Measurements from ENCODE around the gene UFSP2. TPM values are rescaled to one million over a fixed set of nuclear protein-coding genes. Genes with fewer than 3 reads are reported as not detected.

Gene UFSP2
- total RNA-seq, 1 donor from 2014 or later: 27.4 TPM

DNA sequence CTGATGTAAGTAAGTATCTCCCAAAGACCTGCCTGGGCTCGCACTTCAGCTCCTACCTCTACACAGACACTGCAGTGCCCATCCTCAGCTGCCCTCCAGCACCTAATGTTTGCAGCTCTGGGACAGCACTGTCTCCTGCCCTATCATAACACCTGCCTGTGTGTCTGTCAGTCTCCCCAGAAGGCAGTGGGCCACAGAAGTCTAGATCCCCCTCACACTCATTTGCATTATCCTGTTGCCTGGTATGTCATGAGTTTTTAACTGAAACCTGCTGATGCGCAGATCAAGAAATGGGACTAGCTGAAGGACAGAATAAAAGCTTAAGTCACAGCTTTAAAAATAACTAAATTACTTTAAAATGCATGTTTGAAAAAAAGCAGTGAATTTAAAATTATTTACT lies 73.0 kb downstream of the UFSP2 start:
- H3K27ac Mint-ChIP-seq (ENCODE audit: unreplicated experiment): no peak overlapping the region

DNA sequence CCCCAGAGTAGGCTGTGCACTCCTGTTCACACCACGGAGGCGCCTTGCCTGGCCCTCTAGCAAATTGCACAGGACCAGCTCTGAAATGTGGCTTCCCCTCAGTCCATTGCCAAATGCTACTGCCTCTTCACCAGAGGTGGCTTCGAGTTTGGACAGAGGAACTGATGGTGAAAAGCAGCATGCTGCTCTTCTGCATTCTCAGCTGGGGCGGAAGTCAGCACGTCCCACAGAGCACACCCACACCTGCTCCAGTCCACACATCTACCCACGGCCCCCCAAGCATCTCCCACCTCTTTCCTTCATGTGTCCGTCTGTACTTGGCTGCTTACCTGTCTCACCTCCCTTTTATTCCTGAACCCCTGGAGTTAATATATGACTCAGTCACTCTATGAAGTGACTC lies 73.6 kb downstream of the UFSP2 start:
- no peak for DNase-seq (ENCODE audit: low spot score)
- peaks cover 47% of the 10 kb centered on the region for H3K36me3 Mint-ChIP-seq (ENCODE audit: low read depth, unreplicated experiment)
- TF ChIP-seq, protein P1, sequence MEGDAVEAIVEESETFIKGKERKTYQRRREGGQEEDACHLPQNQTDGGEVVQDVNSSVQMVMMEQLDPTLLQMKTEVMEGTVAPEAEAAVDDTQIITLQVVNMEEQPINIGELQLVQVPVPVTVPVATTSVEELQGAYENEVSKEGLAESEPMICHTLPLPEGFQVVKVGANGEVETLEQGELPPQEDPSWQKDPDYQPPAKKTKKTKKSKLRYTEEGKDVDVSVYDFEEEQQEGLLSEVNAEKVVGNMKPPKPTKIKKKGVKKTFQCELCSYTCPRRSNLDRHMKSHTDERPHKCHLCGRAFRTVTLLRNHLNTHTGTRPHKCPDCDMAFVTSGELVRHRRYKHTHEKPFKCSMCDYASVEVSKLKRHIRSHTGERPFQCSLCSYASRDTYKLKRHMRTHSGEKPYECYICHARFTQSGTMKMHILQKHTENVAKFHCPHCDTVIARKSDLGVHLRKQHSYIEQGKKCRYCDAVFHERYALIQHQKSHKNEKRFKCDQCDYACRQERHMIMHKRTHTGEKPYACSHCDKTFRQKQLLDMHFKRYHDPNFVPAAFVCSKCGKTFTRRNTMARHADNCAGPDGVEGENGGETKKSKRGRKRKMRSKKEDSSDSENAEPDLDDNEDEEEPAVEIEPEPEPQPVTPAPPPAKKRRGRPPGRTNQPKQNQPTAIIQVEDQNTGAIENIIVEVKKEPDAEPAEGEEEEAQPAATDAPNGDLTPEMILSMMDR (IDR thresholded peaks at IDR 0.05; ENCODE audit: unreplicated experiment): no peak
- H3K27ac Mint-ChIP-seq (ENCODE audit: unreplicated experiment): no peak overlapping the region
- H3K4me1 Mint-ChIP-seq (ENCODE audit: unreplicated experiment): no peaks in the 10 kb centered on the region
- no peak overlapping the region for H3K4me3 Mint-ChIP-seq (ENCODE audit: unreplicated experiment)
- no peaks in the 10 kb centered on the region for H3K27me3 Mint-ChIP-seq (ENCODE audit: unreplicated experiment)
- no peaks in the 10 kb centered on the region for H3K9me3 Mint-ChIP-seq (ENCODE audit: unreplicated experiment)

More for the DNA sequence above, 73.0 kb downstream of the UFSP2 start:
- TF ChIP-seq, protein P1 (IDR thresholded peaks at IDR 0.05; ENCODE audit: unreplicated experiment): no peak
- H3K27me3 Mint-ChIP-seq (ENCODE audit: unreplicated experiment): no peaks in the 10 kb centered on the region
- no peaks in the 10 kb centered on the region for H3K4me1 Mint-ChIP-seq (ENCODE audit: unreplicated experiment)
- no peak for DNase-seq (ENCODE audit: low spot score)
- H3K4me3 Mint-ChIP-seq (ENCODE audit: unreplicated experiment): peak overlapping the region; percentile 14
- no peaks in the 10 kb centered on the region for H3K9me3 Mint-ChIP-seq (ENCODE audit: unreplicated experiment)
- H3K36me3 Mint-ChIP-seq (ENCODE audit: low read depth, unreplicated experiment): peaks cover 41% of the 10 kb centered on the region

DNA sequence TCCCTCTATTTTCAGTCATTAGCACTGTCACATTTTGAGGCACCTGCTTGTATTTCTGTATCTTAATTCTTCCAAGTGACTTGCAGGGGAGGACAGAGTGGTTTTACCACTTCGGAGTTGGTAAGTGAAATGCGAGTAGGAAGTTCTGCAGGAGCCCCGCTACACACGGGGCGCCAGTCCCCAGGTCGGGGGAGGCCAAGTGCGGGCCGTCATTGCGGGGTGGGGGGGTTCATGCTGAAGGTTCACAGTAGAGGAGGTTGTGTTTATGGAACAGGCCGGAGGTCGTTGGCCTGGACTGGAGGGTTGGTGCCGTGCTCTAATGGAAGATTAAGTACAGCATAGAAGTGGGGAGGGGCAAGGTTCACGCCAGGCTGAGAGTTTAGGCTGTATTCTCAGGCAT lies 74.1 kb downstream of the UFSP2 start:
- TF ChIP-seq, protein P1 (IDR thresholded peaks at IDR 0.05; ENCODE audit: unreplicated experiment): no peak
- H3K4me1 Mint-ChIP-seq (ENCODE audit: unreplicated experiment): no peaks in the 10 kb centered on the region
- peaks cover 52% of the 10 kb centered on the region for H3K36me3 Mint-ChIP-seq (ENCODE audit: low read depth, unreplicated experiment)
- no peaks in the 10 kb centered on the region for H3K27me3 Mint-ChIP-seq (ENCODE audit: unreplicated experiment)
- no peak for DNase-seq (ENCODE audit: low spot score)
- H3K27ac Mint-ChIP-seq (ENCODE audit: unreplicated experiment): no peak overlapping the region
- no peak overlapping the region for H3K4me3 Mint-ChIP-seq (ENCODE audit: unreplicated experiment)
- no peaks in the 10 kb centered on the region for H3K9me3 Mint-ChIP-seq (ENCODE audit: unreplicated experiment)

Other genes starting within 250 kb of the UFSP2 start
- 18.2 TPM for gene CFAP97, start 222.0 kb downstream of the UFSP2 start, total RNA-seq (ENCODE audit: unreplicated experiment)
- 19.3 TPM for gene SNX25, start 216.4 kb downstream of the UFSP2 start, total RNA-seq (ENCODE audit: unreplicated experiment)
- gene LRP2BP, start 30.0 kb downstream of the UFSP2 start, total RNA-seq (ENCODE audit: unreplicated experiment): 0.92 TPM
- gene ANKRD37, start 29.1 kb downstream of the UFSP2 start, total RNA-seq (ENCODE audit: unreplicated experiment): 2.6 TPM
- gene CCDC110, start 45.8 kb upstream of the UFSP2 start, total RNA-seq (ENCODE audit: unreplicated experiment): 0.67 TPM
- 0.67 TPM for gene PDLIM3, start 109.5 kb upstream of the UFSP2 start, total RNA-seq (ENCODE audit: unreplicated experiment)

Data from endothelial cell (in vitro differentiated cells).